GM10248 (cell line): Measurements from ENCODE around the gene DEAF1.
"Not testable (repeated sequence)": the region's sequence is repeated elsewhere in the genome, so short reads cannot be mapped to it uniquely, and the experiment has no call there.

Experiments
- CTCF ChIA-PET: fragments of 300-600 bp; sonication (Branson Sonifier 250); formaldehyde crosslinking; extraction: SDS; loops from one replicate; lab custom pipeline; 2021; ENCODE audit warnings: antibody characterized with exemption; lab: Yijun Ruan, JAX
- POLR2A ChIA-PET: fragments of 350-650 bp; sonication (Branson Sonifier 250); formaldehyde crosslinking; extraction: SDS; loops from one replicate; lab custom pipeline; 2020; ENCODE audit warnings: antibody characterized with exemption; lab: Yijun Ruan, JAX
- DNase-seq: peaks from one replicate; pipeline ENCODE4 v3.0.0; 2012; ENCODE audit errors: extremely low spot score
- CTCF ChIP-seq: IDR thresholded peaks from 2 replicates; pipeline ENCODE4 v1.5.1; 2012; ENCODE audit warnings: mild to moderate bottlenecking, low read depth; ENCODE audit errors: extremely low read depth, missing control alignments, control extremely low read depth

Gene DEAF1

GRCh38 chr11:691710-692590 lies 3.1 kb downstream of the DEAF1 start:
- TF ChIP-seq CTCF, result no peak
- POLR2A ChIA-PET, result no interaction called here
- DNase-seq, result no peak
- CTCF ChIA-PET, result interaction anchor here (1.3 to 2.3 kb wide), 3 partner anchors 12 to 32 kb away, joined by 3 to 9 read pairs (median 3); no protein-coding TSS in a partner anchor

DNA sequence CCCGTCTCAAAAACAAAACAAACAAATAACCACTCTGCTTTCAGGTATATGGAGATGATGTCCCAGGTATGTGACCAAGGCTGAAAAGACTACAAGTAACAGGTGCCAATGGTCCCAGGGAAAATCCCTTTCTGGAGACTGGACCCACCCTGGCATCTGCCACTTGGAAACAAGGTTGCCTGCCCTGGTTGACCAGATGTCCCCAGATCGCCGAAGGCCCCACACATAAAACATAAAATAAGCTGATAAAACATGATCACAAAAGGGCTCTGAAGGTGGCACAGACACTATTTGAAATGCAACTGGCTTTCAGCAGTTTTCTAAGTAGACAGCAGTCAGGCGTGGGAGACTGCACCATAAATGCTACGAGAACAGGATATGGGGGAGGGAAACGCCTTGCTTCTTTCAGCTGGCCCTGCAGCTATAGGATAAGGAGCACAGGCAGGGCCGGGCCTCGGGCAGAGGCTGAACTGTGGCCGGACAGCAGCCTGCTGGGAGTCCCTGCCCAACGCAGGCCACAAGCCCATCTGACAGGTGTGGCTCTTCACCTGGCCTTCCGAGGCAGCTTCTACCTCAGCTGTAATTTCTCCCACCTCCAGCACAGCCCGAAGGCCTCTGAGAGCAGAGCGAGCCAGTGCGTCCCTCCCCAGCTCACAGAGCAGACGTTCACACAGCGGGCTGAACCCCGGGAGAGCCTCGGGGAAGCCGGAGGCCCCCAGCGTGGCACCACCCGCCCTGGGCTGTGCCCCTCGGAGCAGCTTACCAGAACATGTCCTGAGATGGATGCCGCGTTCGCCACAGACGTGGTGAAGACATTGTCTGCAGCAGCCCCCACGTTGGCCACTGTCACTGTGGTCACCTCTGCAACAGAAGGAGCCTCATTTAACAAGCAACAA lies 4.0 kb downstream of the DEAF1 start:
- DNase-seq, result no peak
- ChIA-PET POLR2A (no interaction called here), CTCF (interaction anchor here (1.3 to 1.7 kb wide), 3 partner anchors 17 to 33 kb away, joined by 3 to 4 read pairs (median 3); no protein-coding TSS in a partner anchor)
- TF ChIP-seq CTCF, result no peak

DNA sequence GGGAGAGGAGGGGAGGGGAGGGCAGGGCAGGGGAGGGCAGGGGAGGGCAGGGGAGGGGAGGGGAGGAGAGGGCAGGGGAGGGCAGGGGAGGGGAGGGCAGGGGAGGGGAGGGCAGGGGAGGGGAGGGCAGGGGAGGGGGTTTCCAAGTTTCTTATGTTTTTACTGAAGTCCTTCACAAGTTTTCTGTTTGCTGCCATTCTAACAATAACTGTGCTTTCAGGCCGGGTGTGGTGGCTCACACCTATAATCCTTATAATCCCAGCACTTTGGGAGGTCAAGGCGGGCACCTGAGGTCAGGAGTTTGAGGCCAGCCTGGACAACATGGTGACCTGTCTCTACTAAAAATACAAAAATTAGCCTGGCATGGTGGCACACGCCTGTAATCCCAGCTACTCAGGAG lies 4.8 kb downstream of the DEAF1 start:
- POLR2A ChIA-PET, result not testable (repeated sequence)
- CTCF ChIA-PET, result interaction anchor here (1.5 to 1.7 kb wide), 2 partner anchors 16 to 32 kb away, joined by 3 to 4 read pairs; no protein-coding TSS in a partner anchor

DNA sequence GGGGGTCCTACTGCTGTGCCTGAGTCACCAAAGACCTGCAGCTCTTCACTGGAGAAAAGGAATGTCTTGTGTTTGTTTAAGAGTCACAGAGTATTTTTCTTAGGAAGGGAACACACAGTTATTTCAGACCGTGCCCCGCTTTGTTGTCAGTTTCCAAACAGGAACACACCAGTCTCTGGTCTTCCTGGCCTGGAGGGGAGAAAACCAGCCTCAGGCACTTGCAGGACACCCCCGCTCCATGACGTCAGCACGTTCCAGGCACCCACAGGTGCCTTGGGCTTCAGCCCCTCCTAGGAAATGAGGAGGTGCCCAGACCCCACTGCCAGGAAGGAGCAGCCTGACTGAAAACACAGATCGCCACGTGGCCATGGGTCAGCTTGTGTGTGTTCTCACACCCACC lies 5.4 kb downstream of the DEAF1 start:
- POLR2A ChIA-PET, result no interaction called here
- no peak for TF ChIP-seq CTCF
- CTCF ChIA-PET, result interaction anchor here (1.7 kb wide), 1 partner anchor 33 kb away, joined by 4 read pairs; no protein-coding TSS in a partner anchor
- DNase-seq, result no peak

More for the DNA sequence above, 4.8 kb downstream of the DEAF1 start:
- DNase-seq, result not testable (repeated sequence)

GRCh38 chr11:688681-689080 lies 6.3 kb downstream of the DEAF1 start:
- DNase-seq, result no peak
- TF ChIP-seq CTCF, result no peak
- ChIA-PET CTCF (interaction anchor here (1.6 kb wide), 1 partner anchor 33 kb away, joined by 3 read pairs; no protein-coding TSS in a partner anchor), POLR2A (no interaction called here)

- POLR2A ChIA-PET, result no interaction called here
- DNase-seq, result no peak
- CTCF ChIA-PET, result interaction anchor here (1.2 to 1.6 kb wide), 2 partner anchors 14 to 34 kb away, joined by 3 to 5 read pairs; no protein-coding TSS in a partner anchor
- TF ChIP-seq CTCF, result no peak
These were observed 7.3 kb downstream of the DEAF1 start for GRCh38 chr11:687751-688150.
